GM10266 (cell line): Measurements from ENCODE around the gene SLC15A4.

ENCODE experiments used
- DNase-seq: peaks from one replicate; pipeline ENCODE4 v3.0.0; 2012; ENCODE audit errors: extremely low spot score
- TF ChIP-seq, protein P1 (sequence below): IDR thresholded peaks from 2 replicates; pipeline ENCODE4 v1.5.1; 2012; ENCODE audit warnings: mild to moderate bottlenecking, low read depth; ENCODE audit not compliant: control insufficient read depth, insufficient read depth; ENCODE audit errors: missing control alignments

SLC15A4 gene

DNA sequence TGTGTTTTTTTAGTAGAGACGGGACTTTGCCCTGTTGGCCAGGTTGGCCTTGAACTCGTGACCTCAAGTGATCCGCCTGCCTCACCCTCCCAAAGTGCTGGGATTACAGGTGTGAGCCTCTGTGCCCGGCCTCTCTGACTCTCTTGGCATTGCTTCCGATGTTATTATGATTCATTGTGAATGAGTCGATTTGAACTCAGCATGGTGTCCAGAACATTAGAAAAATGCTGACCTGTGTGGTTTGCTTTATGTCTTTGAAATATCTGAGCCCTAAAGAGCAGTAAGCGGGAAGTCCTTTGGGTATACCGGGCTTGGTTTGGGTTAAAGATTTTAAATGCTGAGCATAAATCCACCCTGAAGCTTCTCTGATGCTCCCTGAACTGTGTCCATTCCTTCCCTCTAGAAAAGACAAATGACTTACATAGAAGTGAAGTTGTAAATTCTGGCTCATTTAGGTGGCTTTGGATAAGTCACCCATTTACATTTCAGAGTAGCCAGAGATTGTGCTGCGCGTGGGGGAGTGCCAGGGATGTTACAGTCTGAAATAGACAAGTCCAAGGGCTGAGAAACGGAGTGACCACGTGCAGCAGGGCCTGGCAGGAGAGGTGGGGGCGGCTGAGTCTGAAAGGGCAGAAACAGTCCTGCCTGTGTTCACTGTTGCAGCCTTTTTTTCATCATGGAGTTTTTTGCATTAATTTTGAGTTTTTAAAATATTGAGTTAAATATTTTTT is 39.6 kb downstream of the SLC15A4 start:
- TF ChIP-seq, protein P1, sequence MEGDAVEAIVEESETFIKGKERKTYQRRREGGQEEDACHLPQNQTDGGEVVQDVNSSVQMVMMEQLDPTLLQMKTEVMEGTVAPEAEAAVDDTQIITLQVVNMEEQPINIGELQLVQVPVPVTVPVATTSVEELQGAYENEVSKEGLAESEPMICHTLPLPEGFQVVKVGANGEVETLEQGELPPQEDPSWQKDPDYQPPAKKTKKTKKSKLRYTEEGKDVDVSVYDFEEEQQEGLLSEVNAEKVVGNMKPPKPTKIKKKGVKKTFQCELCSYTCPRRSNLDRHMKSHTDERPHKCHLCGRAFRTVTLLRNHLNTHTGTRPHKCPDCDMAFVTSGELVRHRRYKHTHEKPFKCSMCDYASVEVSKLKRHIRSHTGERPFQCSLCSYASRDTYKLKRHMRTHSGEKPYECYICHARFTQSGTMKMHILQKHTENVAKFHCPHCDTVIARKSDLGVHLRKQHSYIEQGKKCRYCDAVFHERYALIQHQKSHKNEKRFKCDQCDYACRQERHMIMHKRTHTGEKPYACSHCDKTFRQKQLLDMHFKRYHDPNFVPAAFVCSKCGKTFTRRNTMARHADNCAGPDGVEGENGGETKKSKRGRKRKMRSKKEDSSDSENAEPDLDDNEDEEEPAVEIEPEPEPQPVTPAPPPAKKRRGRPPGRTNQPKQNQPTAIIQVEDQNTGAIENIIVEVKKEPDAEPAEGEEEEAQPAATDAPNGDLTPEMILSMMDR: no peak
- DNase-seq: no peak

DNA sequence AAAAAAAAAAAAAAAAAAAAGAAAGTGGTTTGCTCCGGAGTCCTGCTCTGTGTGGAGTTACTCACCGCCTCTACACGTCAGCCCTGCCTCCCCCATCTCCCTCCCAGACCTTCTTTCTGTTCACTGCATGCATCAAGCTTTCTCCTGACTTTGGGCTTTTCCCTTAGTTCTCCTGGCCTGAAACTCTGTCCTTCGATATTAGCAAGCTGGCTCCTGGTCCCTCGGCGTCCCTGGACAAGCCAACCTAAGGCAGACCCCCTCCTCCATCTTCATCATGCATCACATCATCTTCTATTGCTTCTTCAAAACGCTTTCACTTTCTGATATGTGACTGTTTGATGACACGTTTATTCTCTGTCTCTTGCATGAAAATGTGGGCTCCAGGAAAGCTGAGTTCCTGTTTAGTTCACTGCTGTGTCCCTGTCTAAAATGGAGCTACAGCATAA is 40.6 kb downstream of the SLC15A4 start:
- peak; percentile 59 for DNase-seq
- TF ChIP-seq, protein P1: no peak

GRCh38 chr12:128779901-128780300 is 43.9 kb downstream of the SLC15A4 start:
- TF ChIP-seq, protein P1: no peak
- DNase-seq: no peak

DNA sequence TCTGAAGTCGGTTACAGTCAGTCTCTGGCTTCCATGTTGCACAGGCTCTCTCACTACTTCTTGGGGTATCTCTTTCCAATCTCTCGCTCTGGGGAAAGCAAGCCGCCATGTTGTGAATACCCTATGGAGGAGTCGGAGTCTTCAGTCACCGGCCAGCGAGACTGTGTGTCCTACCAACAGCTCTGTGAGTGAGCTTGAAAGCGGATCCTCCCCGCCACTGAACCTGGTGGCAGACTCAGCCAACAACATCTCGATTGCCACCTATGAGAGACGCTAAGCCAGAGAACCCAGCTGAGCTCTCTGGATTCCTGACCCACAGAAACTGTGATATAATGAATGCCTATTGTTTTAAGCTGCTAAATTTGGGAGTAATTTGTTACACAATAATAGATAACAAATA is 51.5 kb downstream of the SLC15A4 start:
- no peak for DNase-seq
- TF ChIP-seq, protein P1: no peak

- TF ChIP-seq, protein P1: no peak
- DNase-seq: no peak
Observed at GRCh38 chr12:128771681-128772080, 52.1 kb downstream of the SLC15A4 start.

GRCh38 chr12:128767518-128767917 is 56.2 kb downstream of the SLC15A4 start:
- no peak for DNase-seq
- TF ChIP-seq, protein P1: no peak

DNA sequence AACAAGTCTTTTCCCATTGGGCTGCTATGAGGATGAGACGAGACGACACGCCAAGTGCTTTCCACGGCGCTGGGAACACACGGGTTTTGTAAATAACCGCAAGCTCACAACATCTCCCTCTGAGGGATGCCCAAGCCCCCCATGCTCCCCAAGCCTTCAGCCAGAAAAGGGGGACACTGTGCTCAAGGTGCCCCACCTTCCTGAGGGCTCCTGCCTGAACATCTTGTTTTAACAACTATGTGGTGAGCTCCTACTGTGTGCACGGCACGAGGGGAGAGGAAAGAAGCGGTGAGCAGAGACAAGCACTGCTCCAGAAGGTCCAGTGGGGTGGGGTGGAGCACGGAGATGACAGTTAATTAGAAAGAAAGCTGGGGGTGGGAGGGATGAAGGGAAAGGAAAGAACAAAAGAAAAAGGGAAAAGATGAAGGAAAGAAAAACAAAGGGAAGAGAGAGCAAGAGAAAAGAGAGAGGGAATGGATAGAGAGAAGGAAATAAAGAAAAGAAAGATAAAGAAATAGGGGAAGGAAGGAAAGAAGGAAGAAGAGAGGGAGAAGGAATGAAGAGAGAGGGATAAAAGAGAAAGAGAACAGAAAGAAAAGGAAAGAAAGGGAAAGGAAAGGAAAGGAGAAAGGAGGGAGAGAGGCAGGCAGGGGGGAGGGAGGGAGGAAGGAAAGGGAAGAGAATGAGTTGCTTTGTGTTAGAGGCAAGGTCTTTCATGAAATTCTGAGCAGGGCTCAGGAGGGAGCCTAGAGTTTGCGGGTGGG is 56.8 kb downstream of the SLC15A4 start:
- no peak for DNase-seq
- TF ChIP-seq, protein P1: no peak
